UCSD-AML1 (cell line): ENCODE results near the gene ARID5A.

Source experiments
- DNase-seq: peaks from one replicate; lab custom pipeline; 2025; ENCODE audit not compliant: unreplicated experiment; lab: John Stamatoyannopoulos, UW

ARID5A gene

DNA sequence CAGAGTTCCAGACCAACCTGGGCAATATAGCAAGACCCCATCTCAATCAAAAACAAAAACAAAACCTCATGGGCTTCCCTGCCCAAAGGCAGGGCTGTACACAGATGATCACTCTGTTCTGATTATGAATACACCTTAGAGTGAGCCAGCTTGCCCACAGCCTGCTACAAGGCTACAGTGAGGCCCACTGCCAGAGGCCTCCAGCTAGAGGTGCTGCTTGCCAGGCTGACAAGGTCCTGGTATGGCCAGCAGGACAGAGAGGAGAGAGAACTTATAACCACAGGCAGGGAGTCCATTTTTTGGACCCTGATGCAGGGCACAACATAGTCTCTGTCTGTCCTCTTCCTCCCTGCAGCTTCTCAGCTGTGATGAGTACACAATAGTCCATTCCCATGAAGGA is 60.0 kb downstream of the ARID5A start:
- no peak for DNase-seq

DNA sequence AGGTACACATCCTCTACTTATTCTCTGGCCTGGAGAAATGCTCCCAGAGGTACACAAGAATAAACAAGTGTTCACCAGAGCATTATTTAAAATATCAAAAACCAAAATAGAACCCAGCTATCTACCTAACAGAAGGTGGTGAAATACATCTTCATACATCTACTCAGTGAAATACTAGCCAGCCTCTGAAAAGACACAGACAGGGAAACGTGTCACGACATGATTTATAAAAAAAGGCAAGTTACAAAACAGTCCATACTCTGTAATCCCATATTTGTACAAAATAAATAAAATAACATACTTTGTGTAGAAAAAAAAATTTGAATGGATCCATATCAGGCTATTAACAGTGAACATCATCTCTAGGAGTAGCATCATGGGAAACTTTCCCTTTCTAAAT is 63.4 kb downstream of the ARID5A start:
- no peak for DNase-seq

DNA sequence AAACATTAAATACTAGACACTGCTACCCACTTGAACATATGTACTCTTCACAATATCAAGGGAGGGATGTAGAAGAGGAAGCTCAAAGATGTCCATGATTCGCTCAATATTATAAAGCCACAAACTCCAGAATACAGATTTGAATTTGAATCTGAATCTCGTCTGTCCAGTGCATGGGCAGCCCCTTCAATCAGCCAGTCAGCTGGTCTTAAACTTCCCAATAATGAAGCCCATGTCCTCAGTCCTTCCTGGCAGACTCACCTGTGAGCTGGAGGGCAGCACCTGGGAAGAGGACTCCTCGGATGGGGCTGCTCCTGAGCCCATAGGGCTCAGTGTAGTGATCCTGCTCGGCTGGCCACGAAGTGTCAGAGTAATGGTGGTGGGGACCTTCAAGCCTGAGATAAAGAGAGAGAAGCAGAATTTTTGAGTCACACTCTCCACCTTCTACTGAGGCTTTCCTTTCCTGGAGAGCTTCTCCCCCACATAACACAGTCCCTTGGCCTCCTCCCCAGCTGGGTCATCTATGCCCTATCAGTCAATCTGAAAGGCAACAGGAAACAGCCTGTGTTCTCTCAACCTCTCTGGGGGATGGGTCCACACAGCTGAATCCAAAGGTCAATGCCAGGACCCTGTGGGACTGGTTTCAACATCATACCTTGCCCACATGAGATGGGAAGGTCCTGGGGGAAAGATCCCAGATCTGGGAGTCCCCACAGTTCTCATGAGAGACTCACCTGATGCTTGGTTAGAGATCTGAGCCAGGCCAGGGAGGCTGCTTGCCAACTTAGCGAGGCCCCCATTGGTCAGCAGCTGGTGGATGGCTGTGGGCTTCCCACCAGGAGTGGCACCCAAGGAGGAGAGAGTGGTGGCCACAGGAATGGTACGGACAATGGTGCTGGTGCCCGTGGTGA is 65.1 kb downstream of the ARID5A start:
- DNase-seq: no peak
